C4-2B (cell line): ENCODE measurements around the gene FAT3.

ENCODE experiments used
- ZFX ChIP-seq: fragments of 450-650 bp; IDR thresholded peaks from 2 replicates; pipeline ENCODE4 v1.6.1; 2017
- TF ChIP-seq, protein P1 (sequence below): fragments of 450-650 bp; conservative IDR thresholded peaks from 2 replicates; pipeline ENCODE4 v1.5.1; 2017; ENCODE audit warnings: mild to moderate bottlenecking

DNA sequence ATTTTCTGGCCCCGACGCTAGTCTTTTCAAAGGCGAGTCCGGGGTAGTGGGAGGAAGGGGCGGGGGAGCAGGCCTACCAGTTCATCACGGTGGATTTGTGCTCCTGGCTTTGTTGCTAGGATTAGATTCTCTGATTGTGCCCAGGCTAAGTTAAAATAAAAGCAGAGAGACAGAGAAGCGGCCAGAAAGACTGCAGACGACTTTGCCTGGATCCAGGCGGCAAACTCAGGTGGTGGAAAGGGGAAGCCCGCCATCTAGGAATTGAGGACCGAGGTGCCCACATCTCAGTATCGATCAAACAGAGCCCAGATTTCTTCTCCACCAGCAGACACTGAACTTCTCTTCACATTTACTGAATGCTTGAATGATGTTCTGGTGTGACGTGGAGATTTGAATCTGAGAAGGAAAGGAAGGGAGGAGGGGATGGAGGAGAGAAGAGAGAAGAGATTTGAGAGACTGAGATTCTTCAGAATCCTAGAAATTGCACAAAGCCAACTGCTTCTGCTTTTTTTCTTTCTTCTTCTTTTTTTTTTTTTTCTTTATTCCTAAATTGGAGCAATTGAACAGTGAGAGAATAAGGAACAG lies 2.7 kb downstream of the FAT3 start:
- TF ChIP-seq, protein P1, sequence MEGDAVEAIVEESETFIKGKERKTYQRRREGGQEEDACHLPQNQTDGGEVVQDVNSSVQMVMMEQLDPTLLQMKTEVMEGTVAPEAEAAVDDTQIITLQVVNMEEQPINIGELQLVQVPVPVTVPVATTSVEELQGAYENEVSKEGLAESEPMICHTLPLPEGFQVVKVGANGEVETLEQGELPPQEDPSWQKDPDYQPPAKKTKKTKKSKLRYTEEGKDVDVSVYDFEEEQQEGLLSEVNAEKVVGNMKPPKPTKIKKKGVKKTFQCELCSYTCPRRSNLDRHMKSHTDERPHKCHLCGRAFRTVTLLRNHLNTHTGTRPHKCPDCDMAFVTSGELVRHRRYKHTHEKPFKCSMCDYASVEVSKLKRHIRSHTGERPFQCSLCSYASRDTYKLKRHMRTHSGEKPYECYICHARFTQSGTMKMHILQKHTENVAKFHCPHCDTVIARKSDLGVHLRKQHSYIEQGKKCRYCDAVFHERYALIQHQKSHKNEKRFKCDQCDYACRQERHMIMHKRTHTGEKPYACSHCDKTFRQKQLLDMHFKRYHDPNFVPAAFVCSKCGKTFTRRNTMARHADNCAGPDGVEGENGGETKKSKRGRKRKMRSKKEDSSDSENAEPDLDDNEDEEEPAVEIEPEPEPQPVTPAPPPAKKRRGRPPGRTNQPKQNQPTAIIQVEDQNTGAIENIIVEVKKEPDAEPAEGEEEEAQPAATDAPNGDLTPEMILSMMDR, result no peak
- no peak for TF ChIP-seq ZFX
